CD4-positive, alpha-beta memory T cell (primary cell): ENCODE data around the gene PFKL. TPM values are rescaled to one million over a fixed set of nuclear protein-coding genes. Genes with fewer than 3 reads are reported as not detected.

Experiments used
- CTCF ChIA-PET: fragments of 350-600 bp; sonication (Branson Sonifier 250); formaldehyde crosslinking; loops from one replicate; lab custom pipeline; 2021; ENCODE audit warnings: inconsistent platforms; ENCODE audit not compliant: partially characterized antibody; lab: Charles Lee
- POLR2A ChIA-PET: fragments of 350-600 bp; sonication (Branson Sonifier 250); formaldehyde crosslinking; loops from one replicate; lab custom pipeline; 2021; ENCODE audit not compliant: partially characterized antibody; lab: Charles Lee
- DNase-seq, 5 donors: peaks; one replicate each; pipeline versions ENCODE4 v3.0.0 to v3.0.0-alpha.2; 2020 to 2022; ENCODE audit warnings: mixed read lengths in 1 of 5
- H3K27ac ChIP-seq: one replicate; pipeline ENCODE4 v1.7.0; 2013; ENCODE audit warnings: low read depth, low read length
- H3K27me3 ChIP-seq: 2 replicates; pipeline ENCODE4 v1.7.0; 2013; ENCODE audit warnings: mild to moderate bottlenecking, low read length, moderate library complexity; ENCODE audit not compliant: insufficient read depth
- H3K36me3 ChIP-seq: 2 replicates; pipeline ENCODE4 v1.7.0; 2013; ENCODE audit warnings: mild to moderate bottlenecking, low read length, moderate library complexity; ENCODE audit not compliant: insufficient read depth
- H3K4me1 ChIP-seq: 2 replicates; pipeline ENCODE4 v1.7.0; 2013; ENCODE audit warnings: mild to moderate bottlenecking, low read length, moderate library complexity; ENCODE audit not compliant: insufficient read depth
- H3K4me3 ChIP-seq, 2 donors: one replicate each; pipeline ENCODE4 v1.7.0; 2013; ENCODE audit warnings: low read length in 2 of 2, mild to moderate bottlenecking in 1 of 2
- H3K9me3 ChIP-seq, 2 donors: one replicate each; pipeline ENCODE4 v1.7.0; 2013; ENCODE audit warnings: low read length in 2 of 2, control low read depth in 1 of 2; ENCODE audit not compliant: control insufficient read depth in 1 of 2
- H3K27ac Mint-ChIP-seq, 7 donors: one replicate each; pipeline ENCODE4 v1.8.0; 2020 to 2021; ENCODE audit warnings: mixed read lengths in 7 of 7, mild to moderate bottlenecking in 6 of 7, inconsistent platforms in 3 of 7, moderate library complexity in 3 of 7
- H3K27me3 Mint-ChIP-seq, 2 donors: one replicate each; pipeline ENCODE4 v1.8.0; 2020 to 2021; ENCODE audit warnings: mixed read lengths in 2 of 2
- H3K36me3 Mint-ChIP-seq, 2 donors: one replicate each; pipeline ENCODE4 v1.8.0; 2020 to 2021; ENCODE audit warnings: mixed read lengths in 2 of 2, inconsistent platforms in 1 of 2, mild to moderate bottlenecking in 1 of 2
- H3K4me1 Mint-ChIP-seq, 4 donors: one replicate each; pipeline ENCODE4 v1.8.0; 2020 to 2021; ENCODE audit warnings: mixed read lengths in 4 of 4, mild to moderate bottlenecking in 1 of 4
- H3K4me3 Mint-ChIP-seq, 8 donors: one replicate each; pipeline ENCODE4 v1.8.0; 2020 to 2021; ENCODE audit warnings: mixed read lengths in 8 of 8, mild to moderate bottlenecking in 7 of 8, moderate library complexity in 6 of 8, inconsistent platforms in 3 of 8
- H3K9me3 Mint-ChIP-seq, 8 donors: one replicate each; pipeline ENCODE4 v1.8.0; 2020 to 2021; ENCODE audit warnings: mixed read lengths in 8 of 8, mild to moderate bottlenecking in 5 of 8, inconsistent platforms in 3 of 8, moderate library complexity in 1 of 8
- intact Hi-C: fragments of 100-400 bp; cut with micrococcal nuclease; formaldehyde crosslinking; loops from one replicate; pipeline ENCODE4 v1.15.1; 2023
- polyA plus RNA-seq, 2 donors: library from polyadenylated mRNA; unstranded; fragments of 300-500 nt; fragmentation: Illumina TruSeq; gene quantifications; one replicate each; pipeline ENCODE4 v1.2.3, GENCODE V29; 2021
- total RNA-seq, 2 experiments: library from RNA; stranded (reverse); gene quantifications; one replicate each; pipeline ENCODE4 v1.2.3, GENCODE V29; 2021

The PFKL gene
- total and polyA plus RNA-seq, 4 experiments from 2014 or later = 132 to 145 (median 139) TPM

DNA sequence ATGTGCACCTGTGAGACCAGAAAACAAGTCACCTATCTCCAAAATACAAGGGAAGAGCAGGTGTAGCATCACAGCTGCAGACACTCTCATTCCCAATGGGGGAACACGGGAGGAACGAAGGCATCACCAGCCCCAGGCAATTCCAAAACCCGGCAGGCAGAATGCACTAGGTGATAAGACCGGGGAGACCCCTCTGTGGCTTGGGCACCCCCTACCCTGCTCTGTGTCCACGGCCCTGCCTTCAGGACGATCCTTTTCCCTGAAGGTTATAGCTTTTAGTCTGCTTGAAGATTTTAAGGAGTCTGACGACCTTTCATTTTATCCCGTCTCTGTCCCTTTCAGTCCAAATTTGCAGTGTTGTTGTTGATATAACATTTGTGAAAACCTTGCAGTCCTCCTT, 72.8 kb downstream of the PFKL start:
- Mint-ChIP-seq H3K27me3 (peaks cover 0 to 2% of the 10 kb centered on the region in 2 donors), H3K4me3 (no peak overlapping the region), H3K9me3 (peaks cover 0 to under 1% (median 0%) of the 10 kb centered on the region in 8 donors), H3K27ac (no peak overlapping the region), H3K36me3 (no peaks in the 10 kb centered on the region), H3K4me1 (peaks cover 14 to 29% (median 18%) of the 10 kb centered on the region in 4 donors)
- ChIA-PET CTCF (no interaction called here), POLR2A (no interaction called here)
- intact Hi-C loops = no loop called here
- Histone ChIP-seq H3K27me3 (no peaks in the 10 kb centered on the region), H3K27ac (no peak overlapping the region), H3K4me3 (no peak overlapping the region), H3K9me3 (no peaks in the 10 kb centered on the region), H3K4me1 (peaks cover 18% of the 10 kb centered on the region), H3K36me3 (no peaks in the 10 kb centered on the region)
- no peak for DNase-seq

DNA sequence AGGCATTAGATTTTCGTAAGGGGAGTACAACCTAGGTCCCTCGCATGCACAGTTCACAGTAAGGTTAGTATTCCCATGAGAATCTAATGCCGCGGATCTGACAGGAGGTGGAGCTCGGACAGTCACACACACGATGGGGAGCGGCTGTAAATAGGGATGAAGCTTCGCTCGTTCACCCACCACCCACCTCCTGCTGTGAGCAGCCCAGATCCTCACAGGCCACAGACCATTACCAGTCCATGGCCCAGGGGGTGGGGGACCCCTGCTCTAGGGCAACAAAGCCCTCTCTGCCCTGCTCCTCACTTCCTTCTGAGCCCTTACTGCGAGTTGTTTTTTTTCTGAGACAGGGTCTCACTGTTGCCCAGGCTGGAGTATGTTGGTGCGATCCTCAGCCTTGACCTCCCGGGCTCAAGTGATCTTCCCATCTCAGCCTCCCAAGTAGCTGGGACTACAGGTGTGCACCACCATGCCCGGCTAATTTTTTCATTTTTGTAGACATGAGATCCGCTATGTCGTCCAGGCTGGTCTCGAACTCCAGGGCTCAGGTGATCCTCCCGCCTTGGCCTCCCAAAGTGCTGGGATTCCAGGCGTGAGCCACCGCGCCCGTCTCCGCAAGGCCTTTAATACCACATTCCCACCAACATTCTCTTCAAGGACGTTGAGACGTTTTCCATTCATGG, 74.9 kb downstream of the PFKL start:
- no peak overlapping the region for H3K27ac ChIP-seq
- Mint-ChIP-seq H3K27me3 (no peaks in the 10 kb centered on the region), H3K27ac (peak overlapping the region in 4 of 7 donors; percentile 32 to 88 (median 68)), H3K9me3 (peaks cover 0 to 2% (median 0%) of the 10 kb centered on the region in 8 donors), H3K36me3 (no peaks in the 10 kb centered on the region), H3K4me3 (peak overlapping the region in 7 of 8 donors; percentile 40 to 81 (median 73)), H3K4me1 (peaks cover 14 to 25% (median 18%) of the 10 kb centered on the region in 4 donors)
- H3K36me3 ChIP-seq = no peaks in the 10 kb centered on the region
- no peak overlapping the region for H3K4me3 ChIP-seq
- DNase-seq = no peak
- H3K4me1 ChIP-seq = peaks cover 18% of the 10 kb centered on the region
- no peaks in the 10 kb centered on the region for H3K9me3 ChIP-seq
- no peaks in the 10 kb centered on the region for H3K27me3 ChIP-seq
- ChIA-PET POLR2A (interaction anchor here (0.6 to 0.8 kb wide), 2 partner anchors 36 to 97 kb away, joined by 3 to 4 read pairs; partner anchors contain the start of gene CFAP410), CTCF (no interaction called here)
- intact Hi-C loops = no loop called here

- Mint-ChIP-seq H3K4me3 (peak overlapping the region in 7 of 8 donors; percentile 40 to 81 (median 73)), H3K27ac (peak overlapping the region in 4 of 7 donors; percentile 65 to 88 (median 72)), H3K4me1 (peaks cover 14 to 25% (median 18%) of the 10 kb centered on the region in 4 donors), H3K36me3 (no peaks in the 10 kb centered on the region), H3K9me3 (peaks cover 0 to 2% (median 0%) of the 10 kb centered on the region in 8 donors), H3K27me3 (no peaks in the 10 kb centered on the region)
- ChIA-PET CTCF (no interaction called here), POLR2A (interaction anchor here (1.1 kb wide), 1 partner anchor 36 kb away, joined by 3 read pairs; the partner anchor contains the start of gene CFAP410)
- Histone ChIP-seq H3K9me3 (no peaks in the 10 kb centered on the region), H3K4me1 (peaks cover 18% of the 10 kb centered on the region), H3K27me3 (no peaks in the 10 kb centered on the region), H3K27ac (no peak overlapping the region), H3K4me3 (no peak overlapping the region), H3K36me3 (no peaks in the 10 kb centered on the region)
- intact Hi-C loops = no loop called here
- peak in 4 of 5 donors; percentile 18 to 51 (median 42) for DNase-seq
Observed at GRCh38 chr21:44375281-44375651, 75.4 kb downstream of the PFKL start.

GRCh38 chr21:44375761-44376241, 75.9 kb downstream of the PFKL start:
- peaks cover 18% of the 10 kb centered on the region for H3K4me1 ChIP-seq
- H3K27ac Mint-ChIP-seq = peak overlapping the region in 1 of 7 donors; percentile 24
- intact Hi-C loops = no loop called here
- H3K4me3 Mint-ChIP-seq = peak overlapping the region in 3 of 8 donors; percentile 40 to 73 (median 46)
- no peak for DNase-seq
- no peak overlapping the region for H3K4me3 ChIP-seq
- H3K27me3 ChIP-seq = no peaks in the 10 kb centered on the region
- H3K4me1 Mint-ChIP-seq = peaks cover 14 to 25% (median 18%) of the 10 kb centered on the region in 4 donors
- H3K9me3 ChIP-seq = no peaks in the 10 kb centered on the region
- peaks cover 0 to 4% (median 0%) of the 10 kb centered on the region in 8 donors for H3K9me3 Mint-ChIP-seq
- no peaks in the 10 kb centered on the region for H3K27me3 Mint-ChIP-seq
- ChIA-PET CTCF (no interaction called here), POLR2A (interaction anchor here (1.1 kb wide), 1 partner anchor 37 kb away, joined by 3 read pairs; the partner anchor contains the start of gene CFAP410)
- H3K27ac ChIP-seq = no peak overlapping the region
- no peaks in the 10 kb centered on the region for H3K36me3 Mint-ChIP-seq
- no peaks in the 10 kb centered on the region for H3K36me3 ChIP-seq

- intact Hi-C loops = no loop called here
- H3K4me1 Mint-ChIP-seq = peaks cover 14 to 25% (median 18%) of the 10 kb centered on the region in 4 donors
- ChIA-PET POLR2A (no interaction called here), CTCF (no interaction called here)
- H3K4me3 Mint-ChIP-seq = no peak overlapping the region
- peaks cover 0 to 4% (median 0%) of the 10 kb centered on the region in 8 donors for H3K9me3 Mint-ChIP-seq
- H3K4me1 ChIP-seq = peaks cover 18% of the 10 kb centered on the region
- no peak overlapping the region for H3K27ac ChIP-seq
- H3K27me3 ChIP-seq = no peaks in the 10 kb centered on the region
- H3K36me3 Mint-ChIP-seq = no peaks in the 10 kb centered on the region
- no peak overlapping the region for H3K27ac Mint-ChIP-seq
- H3K36me3 ChIP-seq = no peaks in the 10 kb centered on the region
- DNase-seq = no peak
- no peaks in the 10 kb centered on the region for H3K9me3 ChIP-seq
- no peak overlapping the region for H3K4me3 ChIP-seq
- H3K27me3 Mint-ChIP-seq = no peaks in the 10 kb centered on the region
Observed at GRCh38 chr21:44376606-44377005, 76.8 kb downstream of the PFKL start.

Other genes with a start within 250 kb of the PFKL start
- 10 to 100 TPM; 27.2 to 28.2 TPM for gene PWP2, start 192.7 kb upstream of the PFKL start, total RNA-seq
- 10 to 100 TPM in 1 of 2 donors, under 1 TPM in 1; 0.35 to 13.9 TPM for gene PWP2, start 192.7 kb upstream of the PFKL start, polyA plus RNA-seq
- gene GATD3, start 166.4 kb upstream of the PFKL start, total RNA-seq = 10 to 100 TPM; 55.6 to 56.6 TPM
- gene GATD3, start 166.4 kb upstream of the PFKL start, polyA plus RNA-seq = 10 to 100 TPM; 10.9 to 48.9 TPM
- gene ICOSLG, start 59.1 kb upstream of the PFKL start, total RNA-seq = 1 to 10 TPM; 4.2 to 4.9 TPM
- gene ICOSLG, start 59.1 kb upstream of the PFKL start, polyA plus RNA-seq = 1 to 10 TPM; 1.0 to 4.1 TPM
- not detected for gene DNMT3L, start 38.2 kb upstream of the PFKL start, total RNA-seq
- gene DNMT3L, start 38.2 kb upstream of the PFKL start, polyA plus RNA-seq = not detected
- gene AIRE, start 14.2 kb upstream of the PFKL start, total RNA-seq = not detected
- 1 to 10 TPM in 1 of 2 donors, under 1 TPM in 1; 0.32 to 2.3 TPM for gene AIRE, start 14.2 kb upstream of the PFKL start, polyA plus RNA-seq
- gene CFAP410, start 39.3 kb downstream of the PFKL start, total RNA-seq = 10 to 100 TPM; 51.7 to 55.2 TPM
- 10 to 100 TPM; 20.1 to 32.4 TPM for gene CFAP410, start 39.3 kb downstream of the PFKL start, polyA plus RNA-seq
- gene TRPM2, start 53.6 kb downstream of the PFKL start, total RNA-seq = 1 to 10 TPM; 1.3 to 1.7 TPM
- under 1 TPM in 1 of 2 donors, not detected in 1; 0.37 TPM for gene TRPM2, start 53.6 kb downstream of the PFKL start, polyA plus RNA-seq
- 1 to 10 TPM; 1.4 to 1.5 TPM for gene LRRC3, start 155.5 kb downstream of the PFKL start, total RNA-seq
- under 1 TPM; 0.11 to 0.61 TPM for gene LRRC3, start 155.5 kb downstream of the PFKL start, polyA plus RNA-seq
- gene KRTAP10-1, start 240.1 kb downstream of the PFKL start, total RNA-seq = not detected
- not detected for gene KRTAP10-1, start 240.1 kb downstream of the PFKL start, polyA plus RNA-seq